HepG2 (cell line): ENCODE measurements around the gene ZNF468. TPM values are rescaled to one million over a fixed set of nuclear protein-coding genes. Genes with fewer than 3 reads are reported as not detected.
A peak's percentile ranks its signal among the peaks of the same experiment; 100 is the strongest.
"Not testable (repeated sequence)": the region's sequence is repeated elsewhere in the genome, so short reads cannot be mapped to it uniquely, and the experiment has no call there.

Experiments used
- ELF4 ChIP-seq: sonication (generic); formaldehyde crosslinking; IDR thresholded peaks from 2 replicates; pipeline ENCODE4 v1.5.0; 2020; ENCODE audit warnings: missing genetic modification reagents, mild to moderate bottlenecking, moderate library complexity, borderline replicate concordance
- GATAD2A ChIP-seq: IDR thresholded peaks from 2 replicates; pipeline ENCODE4 v1.6.1; 2016
- IRF2 ChIP-seq: IDR thresholded peaks from 2 replicates; pipeline ENCODE4 v1.6.1; 2018; ENCODE audit warnings: missing genetic modification reagents, missing compliant biosample characterization
- MED1 ChIP-seq: sonication (generic); formaldehyde crosslinking; IDR thresholded peaks from 2 replicates; pipeline ENCODE4 v1.4.0; 2020; ENCODE audit warnings: missing genetic modification reagents
- MIER3 ChIP-seq: IDR thresholded peaks from 2 replicates; pipeline ENCODE4 v1.6.1; 2016; ENCODE audit warnings: missing compliant biosample characterization, borderline replicate concordance
- MXI1 ChIP-seq: IDR thresholded peaks from 3 replicates; pipeline ENCODE4 v1.6.1; 2012; ENCODE audit warnings: low read depth, low read length, inconsistent platforms, borderline replicate concordance
- PHF20 ChIP-seq: sonication (generic); formaldehyde crosslinking; IDR thresholded peaks from 2 replicates; pipeline ENCODE4 v1.5.0; 2020; ENCODE audit warnings: mild to moderate bottlenecking, missing genetic modification reagents
- POGZ ChIP-seq: sonication (generic); formaldehyde crosslinking; IDR thresholded peaks from 2 replicates; pipeline ENCODE4 v1.4.0; 2020; ENCODE audit warnings: mild to moderate bottlenecking, missing genetic modification reagents
- SNAPC4 ChIP-seq: sonication (generic); formaldehyde crosslinking; IDR thresholded peaks from 2 replicates; pipeline ENCODE4 v1.4.0; 2020; ENCODE audit warnings: mild to moderate bottlenecking, missing genetic modification reagents
- SOX6 ChIP-seq, 2 experiments: fragments of 450-650 bp in 1 of 2; sonication (generic) in 1 of 2; formaldehyde crosslinking in 1 of 2; IDR thresholded peaks; 2 replicates each; pipeline versions ENCODE4 v1.4.0 to v1.6.1; 2017 to 2020; ENCODE audit warnings: antibody characterized with exemption in 1 of 2, mild to moderate bottlenecking in 1 of 2, missing genetic modification reagents in 1 of 2
- SP2 ChIP-seq: sonication (generic); formaldehyde crosslinking; IDR thresholded peaks from 2 replicates; pipeline ENCODE4 v1.5.1; 2020; ENCODE audit warnings: mild to moderate bottlenecking, missing genetic modification reagents
- TEAD3 ChIP-seq: optimal IDR thresholded peaks from 2 replicates; pipeline ENCODE3; 2016; ENCODE audit warnings: borderline replicate concordance
- ZNF574 ChIP-seq: sonication (generic); formaldehyde crosslinking; IDR thresholded peaks from 2 replicates; pipeline ENCODE4 v1.4.0; 2020; ENCODE audit warnings: missing genetic modification reagents
- ZNF687 ChIP-seq: sonication (generic); formaldehyde crosslinking; IDR thresholded peaks from 2 replicates; pipeline ENCODE4 v1.5.1; 2020; ENCODE audit warnings: mild to moderate bottlenecking, missing genetic modification reagents, moderate library complexity
- ZNF691 ChIP-seq: sonication (generic); formaldehyde crosslinking; IDR thresholded peaks from 2 replicates; pipeline ENCODE4 v1.4.0; 2020; ENCODE audit warnings: missing genetic modification reagents, low read depth, mild to moderate bottlenecking, borderline replicate concordance
- polyA plus RNA-seq, 8 experiments: library from polyadenylated mRNA; depleted of rRNA in 3 of 8; stranded (reverse) in 7 of 8; unstranded in 1 of 8; fragments of >200 nt; fragmentation: Illumina TruSeq in 4 of 8; extraction: Trizol in 4 of 8; gene quantifications; 2 replicates each; pipeline versions ENCODE4 v1.2.1 to v1.2.3, GENCODE V29; 2011 to 2016; ENCODE audit warnings: low read depth in 4 of 8, missing spikeins in 1 of 8, mixed read lengths in 1 of 8; ENCODE audit not compliant: insufficient read depth in 1 of 8
- total RNA-seq, 5 experiments: library from RNA; depleted of rRNA; stranded (reverse); fragments of >200 nt; fragmentation: Illumina TruSeq; extraction: Trizol; gene quantifications; 2 replicates each; pipeline ENCODE4 v1.2.3, GENCODE V29; 2016; ENCODE audit warnings: low read depth in 1 of 5

Gene ZNF468
- total and polyA plus RNA-seq, 2 of the 13 experiments (the other 11 are each of a cell fraction or from before 2014, with no cell fraction given), result 8.0 to 19.7 TPM

GRCh38 chr19:52857378-52858191 is at the start of gene ZNF468 (continued):
- TF ChIP-seq ZNF574 (peak; percentile 55; the same call in 1 of the 2 replicates), MXI1 (peak; percentile 10; the same call in 1 of the 3 replicates), SP2 (peak; percentile 27; the same call in 1 of the 2 replicates), TEAD3 (CRISPR knock-in tag) (peak; percentile 12), SNAPC4 (CRISPR knock-in tag) (0 out of 2 replicates have a peak, but pooled peaks have one; percentile 37), SOX6 (CRISPR knock-in tag; IDR thresholded peaks at IDR 0.05) (peak; percentile 31; the same call in 1 of the 2 replicates), PHF20 (CRISPR knock-in tag) (peak; percentile 66), ZNF687 (CRISPR knock-in tag) (peak; percentile 68), MIER3 (CRISPR knock-in tag) (peak; percentile 27; the same call in 1 of the 2 replicates), IRF2 (CRISPR knock-in tag) (peak; percentile 58; the same call in 1 of the 2 replicates), POGZ (peak; percentile 51; the same call in 1 of the 2 replicates), ZNF691 (0 out of 2 replicates have a peak, but pooled peaks have one; percentile 29), GATAD2A (CRISPR knock-in tag) (peak; percentile 35; the same call in 1 of the 2 replicates), MED1 (CRISPR knock-in tag) (peak; percentile 50; the same call in 1 of the 2 replicates), ELF4 (peak; percentile 83; the same call in 1 of the 2 replicates)
- not testable (repeated sequence) for TF ChIP-seq SOX6 (IDR thresholded peaks at IDR 0.05)
